Stimulated activated effector memory CD8-positive, alpha-beta T cell treated with anti-CD3 and anti-CD28 coated beads, Interleukin-12 subunit alpha, Interleukin-12 subunit beta, amount 100 ng/mL, for 72 hours (primary cell): ENCODE results near the gene APOC3.
"Not testable (repeated sequence)": the region's sequence is repeated elsewhere in the genome, so short reads cannot be mapped to it uniquely, and the experiment has no call there.

ENCODE experiments used
- ATAC-seq: fragments of 150-1000 bp; cut with Tn5 transposase; 2 replicates; pipeline ENCODE4 v1.10.0; 2021
- DNase-seq, 2 donors: peaks; one replicate each; pipeline ENCODE4 v3.0.0; 2021 to 2022; ENCODE audit warnings: low spot score in 2 of 2
- H3K27ac Mint-ChIP-seq: one replicate; pipeline ENCODE4 v1.8.0; 2022; ENCODE audit warnings: mild to moderate bottlenecking, mixed read lengths
- H3K36me3 Mint-ChIP-seq: one replicate; pipeline ENCODE4 v1.8.0; 2022; ENCODE audit warnings: mild to moderate bottlenecking, mixed read lengths
- H3K4me1 Mint-ChIP-seq: one replicate; pipeline ENCODE4 v1.8.0; 2022; ENCODE audit warnings: mixed read lengths
- H3K4me3 Mint-ChIP-seq: one replicate; pipeline ENCODE4 v1.8.0; 2022; ENCODE audit warnings: mild to moderate bottlenecking, mixed read lengths
- H3K9me3 Mint-ChIP-seq: one replicate; pipeline ENCODE4 v1.8.0; 2022; ENCODE audit warnings: mixed read lengths

Gene APOC3

GRCh38 chr11:116833816-116834534 is 4.3 kb downstream of the APOC3 start:
- no peaks in the 10 kb centered on the region for H3K9me3 Mint-ChIP-seq
- no peak overlapping the region for H3K27ac Mint-ChIP-seq
- no peak overlapping the region for H3K4me3 Mint-ChIP-seq
- H3K4me1 Mint-ChIP-seq = peaks cover 11% of the 10 kb centered on the region
- no peak for DNase-seq
- ATAC-seq = no peak
- H3K36me3 Mint-ChIP-seq = peaks cover 5% of the 10 kb centered on the region

- H3K4me3 Mint-ChIP-seq = peak overlapping the region; percentile 69
- not testable (repeated sequence) for H3K27ac Mint-ChIP-seq, H3K36me3 Mint-ChIP-seq
Measured at GRCh38 chr11:116834535-116835041, 4.9 kb downstream of the APOC3 start.

GRCh38 chr11:116835042-116835772 is 5.5 kb downstream of the APOC3 start:
- Mint-ChIP-seq H3K4me3 (peak overlapping the region; percentile 69), H3K9me3 (no peaks in the 10 kb centered on the region), H3K36me3 (peaks cover 5% of the 10 kb centered on the region), H3K4me1 (peaks cover 11% of the 10 kb centered on the region), H3K27ac (peak overlapping the region; percentile 40)
- DNase-seq = no peak
- peak; percentile 2 for ATAC-seq

More at GRCh38 chr11:116834535-116835041, 4.9 kb downstream of the APOC3 start:
- not testable (repeated sequence) for ATAC-seq, H3K9me3 Mint-ChIP-seq, DNase-seq
- peaks cover 11% of the 10 kb centered on the region for H3K4me1 Mint-ChIP-seq

- peak overlapping the region; percentile 69 for H3K4me3 Mint-ChIP-seq
- H3K9me3 Mint-ChIP-seq = no peaks in the 10 kb centered on the region
- peaks cover 5% of the 10 kb centered on the region for H3K36me3 Mint-ChIP-seq
- DNase-seq = peak; percentile 61 to 85
- peaks cover 16% of the 10 kb centered on the region for H3K4me1 Mint-ChIP-seq
- ATAC-seq = peak; percentile 90
- H3K27ac Mint-ChIP-seq = peak overlapping the region; percentile 40
Measured at GRCh38 chr11:116835791-116836631, 6.3 kb downstream of the APOC3 start.

DNA sequence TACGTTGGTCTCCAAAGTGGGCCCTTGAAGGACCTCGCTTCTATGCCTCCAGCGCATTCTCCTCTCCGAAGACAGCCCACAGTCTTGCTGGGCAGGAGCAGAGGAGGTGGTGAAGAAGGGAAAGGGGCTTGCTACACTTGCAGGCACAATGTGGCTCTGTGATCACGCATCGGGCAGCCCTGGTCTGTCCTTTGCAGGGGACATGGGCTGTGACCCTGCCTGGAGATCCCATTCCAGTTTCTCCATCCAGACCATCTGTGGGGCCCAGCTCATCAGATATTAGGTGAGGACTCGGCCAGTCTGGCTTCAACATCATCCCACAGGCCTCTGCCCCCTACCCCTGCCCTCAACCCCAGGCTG is 6.9 kb downstream of the APOC3 start:
- peaks cover 5% of the 10 kb centered on the region for H3K36me3 Mint-ChIP-seq
- peak overlapping the region; percentile 69 for H3K4me3 Mint-ChIP-seq
- ATAC-seq = no peak
- no peak for DNase-seq
- H3K27ac Mint-ChIP-seq = no peak overlapping the region
- no peaks in the 10 kb centered on the region for H3K9me3 Mint-ChIP-seq
- peaks cover 16% of the 10 kb centered on the region for H3K4me1 Mint-ChIP-seq

DNA sequence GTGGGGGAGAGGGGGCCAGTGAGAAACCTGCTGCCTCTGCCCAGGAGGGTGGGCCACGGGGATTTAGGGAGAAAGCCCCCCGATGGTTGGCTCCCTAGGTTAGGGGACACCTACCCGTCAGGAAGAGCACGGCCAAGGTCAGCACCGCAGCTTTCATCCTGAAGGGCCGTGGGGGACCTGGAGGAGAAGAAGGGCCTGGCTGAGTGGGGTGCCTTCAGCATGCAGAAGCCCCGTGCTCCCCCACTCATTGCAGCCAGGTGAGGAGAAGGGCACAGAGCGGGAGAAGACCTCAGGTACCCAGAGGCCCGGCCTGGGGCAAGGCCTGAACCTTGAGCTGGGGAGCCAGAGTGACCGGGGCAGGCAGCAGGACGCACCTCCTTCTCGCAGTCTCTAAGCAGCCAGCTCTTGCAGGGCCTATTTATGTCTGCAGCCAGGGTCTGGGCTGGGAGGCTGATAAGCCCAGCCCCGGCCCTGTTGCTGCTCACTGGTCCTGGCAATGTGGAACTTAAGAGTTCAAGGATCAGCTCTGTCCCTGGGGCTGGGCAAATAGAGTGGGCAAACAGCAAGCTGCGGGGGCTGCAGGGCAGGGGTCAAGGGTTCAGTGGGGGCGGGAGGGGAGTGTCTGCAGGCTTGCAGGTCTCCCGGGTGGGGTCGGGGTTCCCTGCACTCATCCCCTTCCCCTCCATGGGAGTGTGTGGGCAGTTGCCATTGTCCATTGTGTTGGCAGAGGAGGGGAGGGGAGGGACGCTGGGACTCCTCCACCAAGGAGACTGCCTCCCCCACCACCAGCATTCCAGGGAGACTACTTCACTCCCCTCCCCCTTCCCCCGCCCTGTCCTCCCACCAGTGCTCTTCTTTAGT is 7.8 kb downstream of the APOC3 start, which contains the start of gene APOA1:
TSS of gene APOA1 (minus strand) at position 392 of the 861 bp plus-strand sequence. CDS start at position 157, 235 bp downstream.
- ATAC-seq (no peak), DNase-seq (no peak)
- H3K9me3 Mint-ChIP-seq = no peaks in the 10 kb centered on the region
- H3K27ac Mint-ChIP-seq = no peak within 1 kb of the TSS
- peaks cover 16% of the 10 kb centered on the region for H3K4me1 Mint-ChIP-seq
- peak within 1 kb of the TSS; percentile 69 for H3K4me3 Mint-ChIP-seq
- H3K36me3 Mint-ChIP-seq = peaks cover 5% of the 10 kb centered on the region

GRCh38 chr11:116838321-116839084 is 8.8 kb downstream of the APOC3 start:
- H3K4me3 Mint-ChIP-seq = no peak overlapping the region
- no peaks in the 10 kb centered on the region for H3K9me3 Mint-ChIP-seq
- H3K36me3 Mint-ChIP-seq = peaks cover 13% of the 10 kb centered on the region

GRCh38 chr11:116840224-116840745 is 10.6 kb downstream of the APOC3 start:
- no peak for ATAC-seq
- Mint-ChIP-seq H3K4me3 (no peak overlapping the region), H3K27ac (no peak overlapping the region), H3K9me3 (no peaks in the 10 kb centered on the region), H3K36me3 (peaks cover 31% of the 10 kb centered on the region), H3K4me1 (peaks cover 9% of the 10 kb centered on the region)
- DNase-seq = no peak

More at GRCh38 chr11:116838321-116839084, 8.8 kb downstream of the APOC3 start:
- ATAC-seq (no peak), DNase-seq (no peak)
- peaks cover 16% of the 10 kb centered on the region for H3K4me1 Mint-ChIP-seq
- no peak overlapping the region for H3K27ac Mint-ChIP-seq

DNA sequence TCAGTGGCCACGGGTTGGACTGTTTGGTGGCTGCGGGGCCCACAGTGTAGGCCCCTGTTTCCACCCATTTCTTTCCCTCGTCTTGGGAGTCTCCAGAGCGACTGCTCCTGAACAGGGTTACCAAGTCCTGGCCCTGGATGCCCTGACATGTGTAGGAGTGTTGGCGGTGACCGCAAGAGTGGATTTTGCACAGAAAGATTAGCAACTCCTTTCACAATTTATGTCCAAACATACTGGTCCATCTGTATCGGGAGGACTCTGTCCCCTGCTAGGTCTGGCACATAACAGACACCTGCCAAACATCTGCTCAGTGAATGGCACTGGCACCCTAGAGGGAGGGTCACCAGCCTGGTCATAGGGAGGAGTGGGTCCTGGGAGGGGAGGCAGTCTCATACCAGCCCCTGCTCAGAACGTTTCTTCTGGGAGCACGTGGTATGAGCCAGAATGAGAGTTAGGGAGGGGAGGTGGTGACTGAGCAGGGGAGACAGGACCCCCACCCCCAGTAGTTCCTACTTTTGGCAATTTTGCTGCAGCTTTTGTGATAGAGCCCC is 11.1 kb downstream of the APOC3 start:
- ATAC-seq (no peak), DNase-seq (no peak)
- H3K4me1 Mint-ChIP-seq = peaks cover 5% of the 10 kb centered on the region

GRCh38 chr11:116842117-116842516 is 12.4 kb downstream of the APOC3 start:
- Mint-ChIP-seq H3K36me3 (peaks cover 47% of the 10 kb centered on the region), H3K27ac (peak overlapping the region; percentile 61)

More for the DNA sequence above, 11.1 kb downstream of the APOC3 start:
- H3K4me3 Mint-ChIP-seq = no peak overlapping the region
- H3K9me3 Mint-ChIP-seq = no peaks in the 10 kb centered on the region
- H3K27ac Mint-ChIP-seq = peak overlapping the region; percentile 53
- peaks cover 36% of the 10 kb centered on the region for H3K36me3 Mint-ChIP-seq

GRCh38 chr11:116842909-116843308 is 13.2 kb downstream of the APOC3 start:
- Mint-ChIP-seq H3K27ac (peak overlapping the region; percentile 29), H3K4me3 (no peak overlapping the region), H3K4me1 (peaks cover 5% of the 10 kb centered on the region), H3K36me3 (peaks cover 52% of the 10 kb centered on the region), H3K9me3 (no peaks in the 10 kb centered on the region)
- no peak for ATAC-seq
- DNase-seq = no peak

More at GRCh38 chr11:116842117-116842516, 12.4 kb downstream of the APOC3 start:
- DNase-seq = no peak
- Mint-ChIP-seq H3K4me3 (no peak overlapping the region), H3K4me1 (peaks cover 5% of the 10 kb centered on the region), H3K9me3 (no peaks in the 10 kb centered on the region)
- ATAC-seq = no peak

GRCh38 chr11:116843661-116844060 is 14.0 kb downstream of the APOC3 start:
- ATAC-seq (no peak), DNase-seq (no peak)
- H3K4me1 Mint-ChIP-seq = peaks cover 5% of the 10 kb centered on the region
- no peaks in the 10 kb centered on the region for H3K9me3 Mint-ChIP-seq
- H3K27ac Mint-ChIP-seq = peak overlapping the region; percentile 29
- peaks cover 59% of the 10 kb centered on the region for H3K36me3 Mint-ChIP-seq
- no peak overlapping the region for H3K4me3 Mint-ChIP-seq

GRCh38 chr11:116844722-116845121 is 15.0 kb downstream of the APOC3 start:
- DNase-seq = no peak
- no peak overlapping the region for H3K4me3 Mint-ChIP-seq
- H3K4me1 Mint-ChIP-seq = peaks cover 9% of the 10 kb centered on the region
- peaks cover 70% of the 10 kb centered on the region for H3K36me3 Mint-ChIP-seq
- ATAC-seq = no peak
- H3K9me3 Mint-ChIP-seq = no peaks in the 10 kb centered on the region
- H3K27ac Mint-ChIP-seq = no peak overlapping the region
